Measurements from ENCODE around the gene RRP1B. TPM values are rescaled to one million over a fixed set of nuclear protein-coding genes. Genes with fewer than 3 reads are reported as not detected.

Gene RRP1B
- total RNA-seq, 1 experiment from 2014 or later = 30.6 TPM

GRCh38 chr21:43731476-43731875 is 72.1 kb downstream of the RRP1B start:
- no peaks in the 10 kb centered on the region for H3K36me3 ChIP-seq (ENCODE audit: insufficient read depth, low read length)
- no peaks in the 10 kb centered on the region for H3K9me3 ChIP-seq (ENCODE audit: low read length)
- H3K4me3 ChIP-seq (ENCODE audit: low read length) = no peak overlapping the region
- H4K20me1 ChIP-seq (ENCODE audit: insufficient read depth, low read depth, low read length) = no peaks in the 10 kb centered on the region
- H3K9ac ChIP-seq (ENCODE audit: low read length) = no peak overlapping the region
- H3K4me2 ChIP-seq (ENCODE audit: low read depth, low read length, poor library complexity, severe bottlenecking) = no peak overlapping the region
- H3K27me3 ChIP-seq (ENCODE audit: low read length) = no peaks in the 10 kb centered on the region
- H3K27ac ChIP-seq (ENCODE audit: low read length) = no peak overlapping the region
- no peaks in the 10 kb centered on the region for H3K9me2 ChIP-seq (replicated peaks; ENCODE audit: insufficient read depth, low read length)
- no peak for DNase-seq
- peaks cover 26% of the 10 kb centered on the region for H3K4me1 ChIP-seq (ENCODE audit: low read length)
- peaks cover 75% of the 10 kb centered on the region for H3K79me2 ChIP-seq (ENCODE audit: low read length)
- no peak overlapping the region for H2AFZ ChIP-seq (ENCODE audit: low read length)

DNA sequence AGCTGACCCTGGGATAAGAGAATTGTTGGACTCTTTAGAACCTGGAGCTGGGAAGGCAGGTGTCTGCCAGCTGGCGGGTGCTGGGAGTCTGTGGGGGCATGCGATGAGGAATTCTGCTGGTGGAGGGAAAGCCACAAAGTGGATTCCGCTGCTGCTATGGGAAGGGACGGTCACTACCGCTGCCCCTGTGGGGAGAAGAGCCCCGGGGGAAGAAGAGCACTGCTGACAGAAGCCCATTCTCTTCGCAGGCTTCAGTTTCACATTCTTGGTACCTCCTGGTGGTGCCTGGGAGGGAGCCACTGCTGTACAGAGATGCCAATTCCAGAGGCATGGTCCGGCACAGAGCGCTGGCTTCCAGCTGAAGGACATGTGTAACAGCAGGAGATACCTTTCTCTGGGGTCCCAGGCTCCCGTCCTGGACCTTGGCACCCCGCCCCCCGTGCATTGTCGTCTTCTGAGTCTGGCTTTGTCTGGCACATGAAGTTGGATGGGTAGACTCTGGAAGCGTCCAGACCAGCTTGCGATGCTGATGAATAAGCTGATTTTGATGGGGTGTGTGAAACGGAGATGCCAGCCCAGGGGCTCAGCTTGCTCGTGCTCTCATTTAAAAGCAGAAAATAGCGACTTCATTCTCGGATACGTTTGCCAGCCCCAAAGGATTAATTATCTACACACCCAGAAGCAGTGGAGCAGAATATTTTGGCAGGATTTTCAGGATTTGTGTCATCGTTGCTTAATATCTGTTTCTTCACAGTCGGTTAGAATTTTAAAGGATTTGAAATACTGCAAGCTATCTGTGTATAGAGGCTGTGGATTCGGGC is 72.7 kb downstream of the RRP1B start:
- Histone ChIP-seq H3K79me2 (ENCODE audit: low read length) (peaks cover 68% of the 10 kb centered on the region), H3K4me2 (ENCODE audit: low read depth, low read length, poor library complexity, severe bottlenecking) (no peak overlapping the region), H4K20me1 (ENCODE audit: insufficient read depth, low read depth, low read length) (no peaks in the 10 kb centered on the region), H3K4me1 (ENCODE audit: low read length) (peaks cover 23% of the 10 kb centered on the region), H2AFZ (ENCODE audit: low read length) (no peak overlapping the region), H3K9me3 (ENCODE audit: low read length) (no peaks in the 10 kb centered on the region), H3K36me3 (ENCODE audit: insufficient read depth, low read length) (no peaks in the 10 kb centered on the region), H3K27me3 (ENCODE audit: low read length) (no peaks in the 10 kb centered on the region), H3K9me2 (replicated peaks; ENCODE audit: insufficient read depth, low read length) (no peaks in the 10 kb centered on the region), H3K4me3 (ENCODE audit: low read length) (no peak overlapping the region), H3K9ac (ENCODE audit: low read length) (no peak overlapping the region), H3K27ac (ENCODE audit: low read length) (no peak overlapping the region)
- no peak for DNase-seq

- no peak overlapping the region for H2AFZ ChIP-seq (ENCODE audit: low read length)
- no peaks in the 10 kb centered on the region for H3K9me2 ChIP-seq (replicated peaks; ENCODE audit: insufficient read depth, low read length)
- DNase-seq = no peak
- H4K20me1 ChIP-seq (ENCODE audit: insufficient read depth, low read depth, low read length) = no peaks in the 10 kb centered on the region
- no peak overlapping the region for H3K4me3 ChIP-seq (ENCODE audit: low read length)
- peaks cover 13% of the 10 kb centered on the region for H3K4me1 ChIP-seq (ENCODE audit: low read length)
- no peaks in the 10 kb centered on the region for H3K36me3 ChIP-seq (ENCODE audit: insufficient read depth, low read length)
- H3K79me2 ChIP-seq (ENCODE audit: low read length) = peaks cover 59% of the 10 kb centered on the region
- no peak overlapping the region for H3K4me2 ChIP-seq (ENCODE audit: low read depth, low read length, poor library complexity, severe bottlenecking)
- no peaks in the 10 kb centered on the region for H3K27me3 ChIP-seq (ENCODE audit: low read length)
- no peak overlapping the region for H3K9ac ChIP-seq (ENCODE audit: low read length)
- no peaks in the 10 kb centered on the region for H3K9me3 ChIP-seq (ENCODE audit: low read length)
- no peak overlapping the region for H3K27ac ChIP-seq (ENCODE audit: low read length)
Measured at GRCh38 chr21:43733060-43733459, 73.7 kb downstream of the RRP1B start.

DNA sequence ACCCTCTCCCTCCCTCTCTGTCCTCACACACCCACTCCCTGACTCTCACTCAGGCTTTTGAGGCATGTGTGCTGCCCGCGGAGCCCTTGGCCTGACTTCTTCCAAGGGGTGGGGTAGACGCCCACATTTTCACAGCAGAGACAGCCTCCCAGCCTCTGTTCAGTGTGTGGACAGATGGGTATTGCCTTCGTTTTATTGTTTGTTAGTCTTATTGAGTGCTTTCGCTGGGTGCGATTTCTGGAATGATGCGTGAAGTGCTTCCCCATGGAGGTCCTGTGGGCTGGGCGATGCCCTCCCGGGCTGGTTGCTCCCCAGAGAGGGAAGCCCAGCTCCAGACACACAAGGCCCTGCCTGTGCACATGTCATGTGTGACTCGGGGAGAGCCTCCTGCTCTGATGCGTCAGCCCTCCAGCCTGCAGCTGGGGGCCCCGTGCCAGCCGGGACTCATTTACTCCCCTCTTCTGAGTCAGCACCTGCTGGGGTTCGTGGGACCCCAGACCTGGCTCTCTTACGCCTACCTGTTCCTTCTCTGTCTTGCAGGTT is 74.2 kb downstream of the RRP1B start:
- Histone ChIP-seq H3K4me2 (ENCODE audit: low read depth, low read length, poor library complexity, severe bottlenecking) (no peak overlapping the region), H3K9ac (ENCODE audit: low read length) (no peak overlapping the region), H3K4me1 (ENCODE audit: low read length) (peaks cover 8% of the 10 kb centered on the region), H3K27me3 (ENCODE audit: low read length) (no peaks in the 10 kb centered on the region), H3K4me3 (ENCODE audit: low read length) (no peak overlapping the region), H4K20me1 (ENCODE audit: insufficient read depth, low read depth, low read length) (no peaks in the 10 kb centered on the region), H3K9me3 (ENCODE audit: low read length) (no peaks in the 10 kb centered on the region), H3K79me2 (ENCODE audit: low read length) (peaks cover 53% of the 10 kb centered on the region), H3K36me3 (ENCODE audit: insufficient read depth, low read length) (no peaks in the 10 kb centered on the region), H2AFZ (ENCODE audit: low read length) (no peak overlapping the region), H3K27ac (ENCODE audit: low read length) (no peak overlapping the region), H3K9me2 (replicated peaks; ENCODE audit: insufficient read depth, low read length) (no peaks in the 10 kb centered on the region)
- no peak for DNase-seq

DNA sequence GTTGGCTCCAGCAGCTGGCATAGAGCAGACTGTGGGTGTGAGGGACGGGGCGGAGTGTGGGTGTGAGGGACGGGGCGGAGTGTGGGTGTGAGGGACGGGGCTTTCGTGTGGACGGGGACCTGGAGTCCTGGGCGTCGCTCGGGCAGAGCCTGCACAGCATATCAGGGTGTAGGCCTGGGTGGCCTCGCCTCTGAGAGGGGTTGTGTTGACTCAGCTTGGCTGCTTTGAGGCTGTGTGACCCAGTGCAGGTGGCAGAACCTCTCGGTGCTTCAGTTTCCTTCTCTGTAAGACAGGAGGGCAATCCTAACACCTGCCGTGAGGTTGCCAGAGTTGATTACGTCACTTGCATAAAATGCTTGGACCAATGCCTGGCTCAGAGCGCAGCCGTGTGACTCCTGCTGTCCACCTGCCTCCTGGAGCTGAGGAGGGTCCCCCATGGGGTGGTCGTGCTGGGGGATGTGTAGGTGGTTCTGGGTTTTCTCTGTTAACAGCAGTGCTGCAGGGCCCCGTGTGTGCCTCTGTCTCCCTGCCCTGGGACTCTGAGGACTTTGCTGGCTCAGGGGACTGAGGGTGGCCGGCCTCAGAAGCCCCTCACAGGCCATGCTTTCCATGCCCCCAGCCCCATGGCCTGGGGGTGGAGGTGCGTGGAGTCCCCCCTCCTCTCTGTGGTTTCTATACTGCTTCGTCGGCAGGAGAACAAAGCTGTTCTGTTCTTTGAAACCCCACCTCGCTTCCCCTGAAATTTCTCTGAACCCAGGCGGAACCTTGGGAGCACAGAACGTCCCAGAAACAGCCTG is 75.0 kb downstream of the RRP1B start:
- no peak overlapping the region for H3K27ac ChIP-seq (ENCODE audit: low read length)
- no peak overlapping the region for H3K4me2 ChIP-seq (ENCODE audit: low read depth, low read length, poor library complexity, severe bottlenecking)
- H3K27me3 ChIP-seq (ENCODE audit: low read length) = no peaks in the 10 kb centered on the region
- no peaks in the 10 kb centered on the region for H3K9me2 ChIP-seq (replicated peaks; ENCODE audit: insufficient read depth, low read length)
- no peaks in the 10 kb centered on the region for H3K9me3 ChIP-seq (ENCODE audit: low read length)
- H2AFZ ChIP-seq (ENCODE audit: low read length) = no peak overlapping the region
- peaks cover 4% of the 10 kb centered on the region for H3K4me1 ChIP-seq (ENCODE audit: low read length)
- H3K36me3 ChIP-seq (ENCODE audit: insufficient read depth, low read length) = no peaks in the 10 kb centered on the region
- H3K9ac ChIP-seq (ENCODE audit: low read length) = no peak overlapping the region
- DNase-seq = no peak
- H4K20me1 ChIP-seq (ENCODE audit: insufficient read depth, low read depth, low read length) = no peaks in the 10 kb centered on the region
- H3K79me2 ChIP-seq (ENCODE audit: low read length) = peaks cover 49% of the 10 kb centered on the region
- H3K4me3 ChIP-seq (ENCODE audit: low read length) = no peak overlapping the region

DNA sequence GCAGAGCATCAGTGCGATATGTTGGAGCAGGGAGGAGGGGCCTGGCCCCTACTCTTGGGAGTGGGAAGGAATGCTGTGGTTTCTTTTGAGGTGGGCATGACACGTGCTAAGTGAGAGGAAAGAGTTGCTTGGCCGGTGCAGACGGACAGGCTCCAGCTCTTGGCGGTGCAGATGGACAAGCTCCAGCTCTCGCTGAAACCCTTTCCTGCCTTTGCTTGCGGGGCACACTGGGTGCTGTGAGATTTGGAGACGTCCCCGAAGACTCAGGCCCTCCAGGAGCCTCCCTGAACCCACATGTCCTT is 75.5 kb downstream of the RRP1B start:
- H4K20me1 ChIP-seq (ENCODE audit: insufficient read depth, low read depth, low read length) = no peaks in the 10 kb centered on the region
- DNase-seq = no peak
- H3K4me1 ChIP-seq (ENCODE audit: low read length) = no peaks in the 10 kb centered on the region
- no peaks in the 10 kb centered on the region for H3K9me2 ChIP-seq (replicated peaks; ENCODE audit: insufficient read depth, low read length)
- peaks cover 43% of the 10 kb centered on the region for H3K79me2 ChIP-seq (ENCODE audit: low read length)
- H3K27ac ChIP-seq (ENCODE audit: low read length) = no peak overlapping the region
- no peak overlapping the region for H3K9ac ChIP-seq (ENCODE audit: low read length)
- no peak overlapping the region for H3K4me3 ChIP-seq (ENCODE audit: low read length)
- no peaks in the 10 kb centered on the region for H3K27me3 ChIP-seq (ENCODE audit: low read length)
- no peaks in the 10 kb centered on the region for H3K36me3 ChIP-seq (ENCODE audit: insufficient read depth, low read length)
- H2AFZ ChIP-seq (ENCODE audit: low read length) = no peak overlapping the region
- H3K9me3 ChIP-seq (ENCODE audit: low read length) = no peaks in the 10 kb centered on the region
- H3K4me2 ChIP-seq (ENCODE audit: low read depth, low read length, poor library complexity, severe bottlenecking) = no peak overlapping the region

- no peak overlapping the region for H3K9ac ChIP-seq (ENCODE audit: low read length)
- no peaks in the 10 kb centered on the region for H3K4me1 ChIP-seq (ENCODE audit: low read length)
- H3K36me3 ChIP-seq (ENCODE audit: insufficient read depth, low read length) = no peaks in the 10 kb centered on the region
- no peaks in the 10 kb centered on the region for H4K20me1 ChIP-seq (ENCODE audit: insufficient read depth, low read depth, low read length)
- no peaks in the 10 kb centered on the region for H3K9me2 ChIP-seq (replicated peaks; ENCODE audit: insufficient read depth, low read length)
- peaks cover 37% of the 10 kb centered on the region for H3K79me2 ChIP-seq (ENCODE audit: low read length)
- no peak overlapping the region for H2AFZ ChIP-seq (ENCODE audit: low read length)
- H3K4me2 ChIP-seq (ENCODE audit: low read depth, low read length, poor library complexity, severe bottlenecking) = no peak overlapping the region
- H3K27me3 ChIP-seq (ENCODE audit: low read length) = no peaks in the 10 kb centered on the region
- H3K4me3 ChIP-seq (ENCODE audit: low read length) = no peak overlapping the region
- no peaks in the 10 kb centered on the region for H3K9me3 ChIP-seq (ENCODE audit: low read length)
- DNase-seq = no peak
- H3K27ac ChIP-seq (ENCODE audit: low read length) = no peak overlapping the region
Measured at GRCh38 chr21:43735236-43736091, 76.1 kb downstream of the RRP1B start.
